Activated naive CD8-positive, alpha-beta T cell treated with anti-CD3 and anti-CD28 coated beads, Interleukin-2, amount 10 ng/mL, durations not matched to agents 7 days and 5 days (primary cell): Measurements from ENCODE around the gene ANO4. TPM values are rescaled to one million over a fixed set of nuclear protein-coding genes. Genes with fewer than 3 reads are reported as not detected.
"Not testable (repeated sequence)": the region's sequence is repeated elsewhere in the genome, so short reads cannot be mapped to it uniquely, and the experiment has no call there.

ENCODE experiments used
- ATAC-seq: fragments of 150-1000 bp; cut with Tn5 transposase; one replicate; pipeline ENCODE4 v1.10.0; 2021; ENCODE audit warnings: low read depth, moderate library complexity
- POLR2A ChIA-PET: fragments of 350-600 bp; sonication (Branson Sonifier 250); formaldehyde crosslinking; loops from one replicate; lab custom pipeline; 2021; ENCODE audit warnings: antibody characterized with exemption; lab: Charles Lee
- DNase-seq: peaks from one replicate; pipeline ENCODE4 v3.0.0; 2021
- H3K27ac Mint-ChIP-seq: one replicate; pipeline ENCODE4 v1.8.0; 2022; ENCODE audit warnings: mild to moderate bottlenecking, mixed read lengths
- H3K27me3 Mint-ChIP-seq: one replicate; pipeline ENCODE4 v1.8.0; 2022; ENCODE audit warnings: mild to moderate bottlenecking, moderate library complexity, mixed read lengths
- H3K36me3 Mint-ChIP-seq: one replicate; pipeline ENCODE4 v1.8.0; 2021; ENCODE audit warnings: mild to moderate bottlenecking, mixed read lengths
- H3K4me1 Mint-ChIP-seq: one replicate; pipeline ENCODE4 v1.8.0; 2021; ENCODE audit warnings: mixed read lengths
- H3K4me3 Mint-ChIP-seq: one replicate; pipeline ENCODE4 v1.8.0; 2022; ENCODE audit warnings: mild to moderate bottlenecking, moderate library complexity, mixed read lengths
- H3K9me3 Mint-ChIP-seq: one replicate; pipeline ENCODE4 v1.8.0; 2021; ENCODE audit warnings: mixed read lengths
- total RNA-seq, 2 experiments: library from RNA; stranded (reverse); gene quantifications; one replicate each; pipeline ENCODE4 v1.2.3, GENCODE V29; 2021

The ANO4 gene
- total RNA-seq, 2 experiments from 2014 or later, result not detected

GRCh38 chr12:101108130-101108529 is 313.6 kb downstream of the ANO4 start:
- ATAC-seq, result no peak
- Mint-ChIP-seq H3K27ac (no peak overlapping the region), H3K9me3 (no peaks in the 10 kb centered on the region), H3K4me1 (no peaks in the 10 kb centered on the region), H3K27me3 (no peaks in the 10 kb centered on the region), H3K4me3 (no peak overlapping the region), H3K36me3 (no peaks in the 10 kb centered on the region)
- POLR2A ChIA-PET, result no interaction called here
- no peak for DNase-seq

DNA sequence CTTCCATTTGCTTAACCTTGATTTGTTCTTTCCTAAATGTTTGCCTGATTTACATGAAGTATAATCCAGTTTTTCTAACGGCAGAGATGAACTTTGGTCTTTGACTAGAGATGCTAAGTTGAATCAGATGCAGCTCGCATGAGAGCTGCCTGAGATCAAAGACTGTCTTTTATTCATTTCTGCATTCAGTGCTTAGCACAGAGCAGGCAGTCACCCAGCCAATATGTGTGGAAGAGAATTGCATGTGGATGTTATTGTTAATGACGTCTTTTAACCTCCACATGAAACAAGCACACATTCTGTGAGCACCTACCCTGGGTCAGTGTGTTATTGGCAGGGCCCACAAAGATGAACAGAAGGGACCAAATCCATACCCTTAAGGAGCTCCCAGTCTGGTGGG is 316.3 kb downstream of the ANO4 start:
- H3K27me3 Mint-ChIP-seq, result no peaks in the 10 kb centered on the region
- no peaks in the 10 kb centered on the region for H3K9me3 Mint-ChIP-seq

DNA sequence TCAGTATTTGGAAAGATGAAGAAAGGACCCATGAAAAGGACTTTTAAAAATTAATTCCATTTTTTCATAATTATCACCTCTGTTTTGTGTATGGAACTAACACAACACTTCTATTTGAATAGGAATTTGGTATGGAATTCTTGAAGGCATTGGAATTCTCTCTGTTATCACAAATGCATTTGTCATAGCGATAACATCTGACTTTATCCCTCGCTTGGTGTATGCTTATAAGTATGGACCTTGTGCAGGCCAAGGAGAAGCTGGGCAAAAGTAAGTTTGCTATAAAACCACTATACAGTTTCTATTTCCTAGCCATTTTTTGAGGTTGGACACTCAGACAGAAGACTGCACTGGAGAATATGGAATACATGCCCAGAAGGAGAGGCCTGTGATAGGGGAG is 316.9 kb downstream of the ANO4 start:
- POLR2A ChIA-PET, result no interaction called here

More for the DNA sequence above, 316.3 kb downstream of the ANO4 start:
- Mint-ChIP-seq H3K27ac (no peak overlapping the region), H3K36me3 (no peaks in the 10 kb centered on the region), H3K4me3 (no peak overlapping the region), H3K4me1 (no peaks in the 10 kb centered on the region)
- POLR2A ChIA-PET, result no interaction called here
- no peak for DNase-seq
- ATAC-seq, result no peak

GRCh38 chr12:101115326-101115725 is 320.8 kb downstream of the ANO4 start:
- Mint-ChIP-seq H3K4me1 (no peaks in the 10 kb centered on the region), H3K4me3 (no peak overlapping the region), H3K36me3 (no peaks in the 10 kb centered on the region), H3K27ac (no peak overlapping the region), H3K27me3 (no peaks in the 10 kb centered on the region), H3K9me3 (no peaks in the 10 kb centered on the region)
- no peak for ATAC-seq
- POLR2A ChIA-PET, result no interaction called here
- no peak for DNase-seq

More for the DNA sequence above, 316.9 kb downstream of the ANO4 start:
- H3K27ac Mint-ChIP-seq, result no peak overlapping the region
- no peaks in the 10 kb centered on the region for H3K4me1 Mint-ChIP-seq
- no peaks in the 10 kb centered on the region for H3K36me3 Mint-ChIP-seq
- DNase-seq, result no peak
- H3K4me3 Mint-ChIP-seq, result no peak overlapping the region
- no peaks in the 10 kb centered on the region for H3K27me3 Mint-ChIP-seq
- ATAC-seq, result no peak
- H3K9me3 Mint-ChIP-seq, result no peaks in the 10 kb centered on the region

- ATAC-seq, result no peak
- POLR2A ChIA-PET, result no interaction called here
Observed at GRCh38 chr12:101116911-101117310, 322.3 kb downstream of the ANO4 start.

GRCh38 chr12:101117842-101118241 is 323.3 kb downstream of the ANO4 start:
- POLR2A ChIA-PET, result no interaction called here

More at GRCh38 chr12:101116911-101117310, 322.3 kb downstream of the ANO4 start:
- DNase-seq, result no peak
- H3K36me3 Mint-ChIP-seq, result no peaks in the 10 kb centered on the region
- no peaks in the 10 kb centered on the region for H3K9me3 Mint-ChIP-seq
- H3K4me1 Mint-ChIP-seq, result no peaks in the 10 kb centered on the region
- H3K27ac Mint-ChIP-seq, result no peak overlapping the region
- H3K4me3 Mint-ChIP-seq, result no peak overlapping the region
- no peaks in the 10 kb centered on the region for H3K27me3 Mint-ChIP-seq

GRCh38 chr12:101127521-101128219 is 333.1 kb downstream of the ANO4 start:
- Mint-ChIP-seq H3K36me3 (no peaks in the 10 kb centered on the region), H3K27me3 (no peaks in the 10 kb centered on the region), H3K4me3 (no peak overlapping the region), H3K4me1 (no peaks in the 10 kb centered on the region), H3K9me3 (peaks cover 2% of the 10 kb centered on the region), H3K27ac (no peak overlapping the region)
- DNase-seq, result no peak
- POLR2A ChIA-PET, result no interaction called here
- no peak for ATAC-seq

More at GRCh38 chr12:101117842-101118241, 323.3 kb downstream of the ANO4 start:
- H3K4me3 Mint-ChIP-seq, result no peak overlapping the region
- no peaks in the 10 kb centered on the region for H3K9me3 Mint-ChIP-seq
- no peaks in the 10 kb centered on the region for H3K36me3 Mint-ChIP-seq
- H3K27ac Mint-ChIP-seq, result no peak overlapping the region
- H3K27me3 Mint-ChIP-seq, result no peaks in the 10 kb centered on the region
- ATAC-seq (no peak), DNase-seq (no peak)
- H3K4me1 Mint-ChIP-seq, result no peaks in the 10 kb centered on the region

DNA sequence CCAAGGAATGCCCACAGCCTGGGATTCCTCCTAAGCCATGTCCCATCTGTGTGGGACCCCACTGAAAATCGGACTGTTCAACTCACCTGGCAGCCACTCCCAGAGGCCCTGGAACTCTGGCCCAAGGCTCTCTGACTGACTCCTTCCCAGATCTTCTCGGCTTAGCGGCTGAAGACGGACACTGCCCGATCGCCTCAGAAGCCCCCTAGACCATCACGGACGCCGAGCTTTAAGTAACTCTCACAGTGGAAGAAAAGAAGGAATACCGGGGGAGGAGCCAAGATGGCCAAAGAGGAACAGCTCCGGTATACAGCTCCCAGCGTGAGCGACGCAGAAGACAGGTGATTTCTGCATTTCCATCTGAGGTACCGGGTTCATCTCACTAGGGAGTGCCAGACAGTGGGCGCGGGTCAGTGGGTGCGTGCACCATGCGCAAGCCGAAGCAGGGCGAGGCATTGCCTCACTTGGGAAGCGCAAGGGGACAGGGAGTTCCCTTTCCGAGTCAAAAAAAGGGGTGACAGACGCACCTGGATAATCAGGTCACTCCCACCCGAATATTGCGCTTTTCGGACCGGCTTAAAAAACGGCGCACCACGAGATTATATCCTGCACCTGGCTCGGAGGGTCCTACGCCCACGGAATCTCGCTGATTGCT is 351.3 kb downstream of the ANO4 start:
- ATAC-seq, H3K9me3 Mint-ChIP-seq, H3K36me3 Mint-ChIP-seq, H3K27ac Mint-ChIP-seq, H3K4me1 Mint-ChIP-seq, DNase-seq, H3K27me3 Mint-ChIP-seq, H3K4me3 Mint-ChIP-seq, POLR2A ChIA-PET: not testable (repeated sequence)

- H3K4me1 Mint-ChIP-seq, result no peaks in the 10 kb centered on the region
- no peak overlapping the region for H3K4me3 Mint-ChIP-seq
- DNase-seq (no peak), ATAC-seq (no peak)
- H3K27me3 Mint-ChIP-seq, result no peaks in the 10 kb centered on the region
- H3K9me3 Mint-ChIP-seq, result no peaks in the 10 kb centered on the region
- no peak overlapping the region for H3K27ac Mint-ChIP-seq
- H3K36me3 Mint-ChIP-seq, result no peaks in the 10 kb centered on the region
- POLR2A ChIA-PET, result no interaction called here
Observed at GRCh38 chr12:101165319-101165718, 370.7 kb downstream of the ANO4 start.

DNA sequence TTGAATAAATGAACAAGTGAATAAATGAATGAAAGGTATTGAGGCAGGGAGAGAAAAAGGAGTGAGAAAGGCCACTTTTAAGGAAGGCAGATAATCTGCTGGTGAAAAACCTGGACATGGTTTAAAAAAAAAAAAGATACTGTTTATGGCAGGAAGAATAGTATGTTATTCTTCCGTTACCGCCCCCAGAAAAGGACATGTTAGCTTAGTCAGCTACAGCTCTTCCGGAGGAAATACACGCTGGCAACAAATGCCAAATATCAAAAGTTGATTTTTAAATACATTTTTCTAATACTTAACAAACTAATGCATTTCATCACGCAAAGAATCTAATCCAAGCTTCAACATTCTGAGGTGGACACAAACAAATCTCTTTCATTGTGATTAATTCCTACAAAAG is 372.3 kb downstream of the ANO4 start:
- no peak for DNase-seq
- H3K36me3 Mint-ChIP-seq, result no peaks in the 10 kb centered on the region
- H3K27ac Mint-ChIP-seq, result no peak overlapping the region
- H3K27me3 Mint-ChIP-seq, result no peaks in the 10 kb centered on the region
- no peak for ATAC-seq
- no peaks in the 10 kb centered on the region for H3K4me1 Mint-ChIP-seq
- no peak overlapping the region for H3K4me3 Mint-ChIP-seq
- no peaks in the 10 kb centered on the region for H3K9me3 Mint-ChIP-seq
- POLR2A ChIA-PET, result no interaction called here

DNA sequence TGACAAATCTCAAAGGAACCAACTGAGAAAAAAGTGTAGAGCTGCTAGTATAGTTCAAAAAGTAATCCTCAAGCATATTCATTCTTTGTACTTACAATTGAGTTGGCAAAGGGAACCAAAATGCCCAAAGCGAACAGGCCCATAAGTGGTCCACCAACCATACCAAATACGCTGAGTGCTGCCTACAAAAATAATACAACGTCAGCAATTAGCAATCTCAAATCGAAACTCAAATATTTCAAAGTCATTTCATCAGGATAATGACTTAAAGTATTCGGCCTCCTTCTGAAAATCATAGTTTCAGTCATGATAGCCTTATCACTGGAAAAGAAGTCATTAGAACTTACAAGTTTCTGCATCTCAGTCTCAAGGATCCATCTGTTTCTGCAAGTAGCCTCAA is 373.4 kb downstream of the ANO4 start:
- POLR2A ChIA-PET, result no interaction called here
- Mint-ChIP-seq H3K27me3 (no peaks in the 10 kb centered on the region), H3K4me1 (no peaks in the 10 kb centered on the region), H3K9me3 (no peaks in the 10 kb centered on the region), H3K27ac (no peak overlapping the region), H3K36me3 (no peaks in the 10 kb centered on the region), H3K4me3 (no peak overlapping the region)
- DNase-seq, result no peak
- no peak for ATAC-seq

- Mint-ChIP-seq H3K4me1 (no peaks in the 10 kb centered on the region), H3K27me3 (no peaks in the 10 kb centered on the region), H3K27ac (no peak overlapping the region), H3K4me3 (no peak overlapping the region), H3K36me3 (no peaks in the 10 kb centered on the region), H3K9me3 (no peaks in the 10 kb centered on the region)
- POLR2A ChIA-PET, result no interaction called here
- ATAC-seq, result no peak
- no peak for DNase-seq
Observed at GRCh38 chr12:101172316-101172715, 377.7 kb downstream of the ANO4 start.

DNA sequence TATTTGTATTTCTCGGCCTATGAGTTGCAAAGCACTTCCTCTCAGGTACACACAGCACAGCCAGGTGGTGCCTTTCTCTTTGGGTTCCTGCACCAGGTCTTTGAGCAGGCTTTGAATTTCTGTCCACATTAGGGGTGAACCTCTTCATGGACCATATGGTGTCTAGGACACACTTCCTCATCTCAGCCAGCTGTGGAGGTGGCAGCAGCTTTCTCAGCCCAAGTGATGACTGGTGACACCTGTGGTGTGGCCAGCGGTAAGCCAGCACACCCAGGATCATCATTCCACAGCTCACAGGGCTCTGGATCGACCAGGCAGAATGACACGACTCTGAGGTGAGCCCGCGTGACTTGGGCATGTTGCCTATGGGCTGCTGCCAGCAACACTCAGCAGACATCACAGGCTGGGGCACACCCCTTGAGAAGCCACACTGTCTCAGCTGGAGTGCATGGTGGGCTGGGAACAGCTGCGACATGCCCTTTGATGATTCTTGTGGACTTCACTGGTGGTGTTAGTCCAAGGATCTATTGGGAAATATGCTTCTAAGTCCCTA is 378.7 kb downstream of the ANO4 start:
- H3K4me1 Mint-ChIP-seq, result no peaks in the 10 kb centered on the region
- H3K36me3 Mint-ChIP-seq, result no peaks in the 10 kb centered on the region
- no peak overlapping the region for H3K27ac Mint-ChIP-seq
- ATAC-seq (no peak), DNase-seq (no peak)
- POLR2A ChIA-PET, result no interaction called here
- H3K4me3 Mint-ChIP-seq, result no peak overlapping the region
- H3K27me3 Mint-ChIP-seq, result no peaks in the 10 kb centered on the region
- no peaks in the 10 kb centered on the region for H3K9me3 Mint-ChIP-seq

- no peak for ATAC-seq
- Mint-ChIP-seq H3K4me1 (no peaks in the 10 kb centered on the region), H3K4me3 (no peak overlapping the region), H3K27ac (no peak overlapping the region), H3K9me3 (no peaks in the 10 kb centered on the region), H3K36me3 (no peaks in the 10 kb centered on the region), H3K27me3 (no peaks in the 10 kb centered on the region)
- no peak for DNase-seq
- POLR2A ChIA-PET, result no interaction called here
Observed at GRCh38 chr12:101174541-101174940, 380.0 kb downstream of the ANO4 start.
